Body of pancreas (tissue), 4 donors: ENCODE measurements around the gene MCEE. TPM values are rescaled to one million over a fixed set of nuclear protein-coding genes. Genes with fewer than 3 reads are reported as not detected.
"Not testable (repeated sequence)": the region's sequence is repeated elsewhere in the genome, so short reads cannot be mapped to it uniquely, and the experiment has no call there.

ENCODE experiments used
- ATAC-seq: fragments of 150-250 bp; one replicate; pipeline ENCODE4 v1.9.1; 2016
- DNase-seq, 4 donors: peaks; one replicate each; pipeline ENCODE4 v3.0.0-alpha.2; 2019
- H3K27ac ChIP-seq, 4 donors: fragments of 200-600 bp; sonication (generic); 1 replicate in 3 of 4; 2 replicates in 1 of 4; pipeline versions ENCODE4 v1.5.1 to v1.6.1; 2016 to 2019; ENCODE audit warnings: mild to moderate bottlenecking in 1 of 4, mixed read lengths in 1 of 4, moderate library complexity in 1 of 4
- H3K27me3 ChIP-seq, 2 donors: fragments of 200-600 bp; sonication (generic); one replicate each; pipeline ENCODE4 v1.6.0; 2016; ENCODE audit warnings: mild to moderate bottlenecking in 1 of 2
- H3K36me3 ChIP-seq, 2 donors: fragments of 200-600 bp; sonication (generic); replicated peaks in 1 of 2; 2 replicates each; pipeline ENCODE4 v1.5.1; 2016; ENCODE audit warnings: low read depth in 2 of 2; ENCODE audit not compliant: insufficient read depth in 1 of 2
- H3K4me1 ChIP-seq: fragments of 200-600 bp; sonication (generic); one replicate; pipeline ENCODE4 v1.6.0; 2016
- H3K4me3 ChIP-seq, 2 donors: fragments of 200-600 bp; sonication (generic); 1 replicate in 1 of 2; 2 replicates in 1 of 2; pipeline ENCODE4 v1.5.1; 2016 to 2019
- H3K9me3 ChIP-seq, 3 donors: fragments of 200-600 bp; sonication (generic); 1 replicate in 2 of 3; 2 replicates in 1 of 3; pipeline ENCODE4 v1.5.1; 2016
- CTCF ChIP-seq, 7 experiments: fragments of 450-650 bp in 4 of 7; fragments of 200-600 bp in 3 of 7; sonication (generic) in 3 of 7; IDR thresholded peaks; one replicate each; pipeline ENCODE4 v1.5.1; 2016 to 2019; ENCODE audit warnings: antibody characterized with exemption in 7 of 7
- POLR2A ChIP-seq, 3 donors: fragments of 450-650 bp; IDR thresholded peaks; one replicate each; pipeline ENCODE4 v1.6.1; 2016; ENCODE audit warnings: antibody characterized with exemption in 3 of 3, mild to moderate bottlenecking in 2 of 3
- WGBS, 2 donors: methylation state at CpG; one replicate each; pipeline ENCODE4 v1.1.5; 2017; 5-methylcytosine and 5-hydroxymethylcytosine counted together
- intact Hi-C: fragments of 100-400 bp; cut with DNase I; formaldehyde crosslinking; loops from one replicate; pipeline ENCODE4 v1.15.1; 2023
- total RNA-seq, 2 donors: library from RNA; depleted of rRNA; stranded (reverse); fragments of >200 nt; gene quantifications; one replicate each; pipeline ENCODE4 v1.1.0, GENCODE V29; 2016

MCEE gene
- total RNA-seq, 2 donors from 2014 or later, result 10.1 to 24.7 TPM

GRCh38 chr2:71083297-71083696 is 46.7 kb downstream of the MCEE start:
- H3K27me3 ChIP-seq, ATAC-seq, intact Hi-C loops, H3K4me3 ChIP-seq, H3K4me1 ChIP-seq, H3K9me3 ChIP-seq, H3K36me3 ChIP-seq, H3K27ac ChIP-seq, DNase-seq: not testable (repeated sequence)
- WGBS, 2 donors, result no CpG with 5 or more reads among the region's 3 CpGs

GRCh38 chr2:71082402-71083252 is 47.4 kb downstream of the MCEE start:
- no peaks in the 10 kb centered on the region for H3K9me3 ChIP-seq
- 71 to 78% methylated on average over 5 of the region's 5 CpGs for WGBS, 2 donors
- H3K36me3 ChIP-seq, result peaks cover 0 to 9% of the 10 kb centered on the region in 2 donors
- H3K27ac ChIP-seq, result no peak overlapping the region
- H3K4me1 ChIP-seq, result peaks cover 7% of the 10 kb centered on the region
- no peak for TF ChIP-seq POLR2A (IDR thresholded peaks at IDR 0.05)
- TF ChIP-seq CTCF (IDR thresholded peaks at IDR 0.05), result no peak
- intact Hi-C loops, result no loop called here
- DNase-seq, result no peak
- H3K27me3 ChIP-seq, result no peaks in the 10 kb centered on the region
- no peak for ATAC-seq
- no peak overlapping the region for H3K4me3 ChIP-seq

- TF ChIP-seq CTCF (IDR thresholded peaks at IDR 0.05), result no peak
- TF ChIP-seq POLR2A (IDR thresholded peaks at IDR 0.05), result no peak
- intact Hi-C loops, result no loop called here
- Histone ChIP-seq H3K4me1 (no peaks in the 10 kb centered on the region), H3K36me3 (peaks cover 0 to 24% of the 10 kb centered on the region in 2 donors), H3K27ac (no peak overlapping the region), H3K27me3 (no peaks in the 10 kb centered on the region), H3K9me3 (no peaks in the 10 kb centered on the region), H3K4me3 (no peak overlapping the region)
- no peak for ATAC-seq
- WGBS, 2 donors, result 72 to 74% methylated on average over 3 of the region's 3 CpGs
- no peak for DNase-seq
Observed at GRCh38 chr2:71078624-71079023, 51.4 kb downstream of the MCEE start.

GRCh38 chr2:71074893-71075395 is 55.1 kb downstream of the MCEE start:
- no peak for DNase-seq
- intact Hi-C loops, result no loop called here
- Histone ChIP-seq H3K36me3 (peaks cover 0 to 29% of the 10 kb centered on the region in 2 donors), H3K4me3 (no peak overlapping the region), H3K9me3 (no peaks in the 10 kb centered on the region), H3K27me3 (no peaks in the 10 kb centered on the region), H3K27ac (no peak overlapping the region), H3K4me1 (peaks cover 24% of the 10 kb centered on the region)
- WGBS, 2 donors, result 64 to 86% methylated on average over 2 of the region's 2 CpGs
- TF ChIP-seq CTCF (IDR thresholded peaks at IDR 0.05) (no peak), POLR2A (IDR thresholded peaks at IDR 0.05) (no peak)
- ATAC-seq, result no peak

GRCh38 chr2:71073475-71073874 is 56.6 kb downstream of the MCEE start:
- intact Hi-C loops, result no loop called here
- H3K27me3 ChIP-seq, result no peaks in the 10 kb centered on the region
- DNase-seq, result no peak
- H3K27ac ChIP-seq, result no peak overlapping the region
- H3K9me3 ChIP-seq, result no peaks in the 10 kb centered on the region
- peaks cover 0 to 25% of the 10 kb centered on the region in 2 donors for H3K36me3 ChIP-seq
- ATAC-seq, result no peak
- TF ChIP-seq POLR2A (IDR thresholded peaks at IDR 0.05) (no peak), CTCF (IDR thresholded peaks at IDR 0.05) (no peak)
- 84 to 89% methylated on average over 8 of the region's 8 CpGs for whole genome bisulfite sequencing, 2 donors
- no peak overlapping the region for H3K4me3 ChIP-seq
- peaks cover 34% of the 10 kb centered on the region for H3K4me1 ChIP-seq
